ENCODE results near the gene MYO9B.

MYO9B gene

DNA sequence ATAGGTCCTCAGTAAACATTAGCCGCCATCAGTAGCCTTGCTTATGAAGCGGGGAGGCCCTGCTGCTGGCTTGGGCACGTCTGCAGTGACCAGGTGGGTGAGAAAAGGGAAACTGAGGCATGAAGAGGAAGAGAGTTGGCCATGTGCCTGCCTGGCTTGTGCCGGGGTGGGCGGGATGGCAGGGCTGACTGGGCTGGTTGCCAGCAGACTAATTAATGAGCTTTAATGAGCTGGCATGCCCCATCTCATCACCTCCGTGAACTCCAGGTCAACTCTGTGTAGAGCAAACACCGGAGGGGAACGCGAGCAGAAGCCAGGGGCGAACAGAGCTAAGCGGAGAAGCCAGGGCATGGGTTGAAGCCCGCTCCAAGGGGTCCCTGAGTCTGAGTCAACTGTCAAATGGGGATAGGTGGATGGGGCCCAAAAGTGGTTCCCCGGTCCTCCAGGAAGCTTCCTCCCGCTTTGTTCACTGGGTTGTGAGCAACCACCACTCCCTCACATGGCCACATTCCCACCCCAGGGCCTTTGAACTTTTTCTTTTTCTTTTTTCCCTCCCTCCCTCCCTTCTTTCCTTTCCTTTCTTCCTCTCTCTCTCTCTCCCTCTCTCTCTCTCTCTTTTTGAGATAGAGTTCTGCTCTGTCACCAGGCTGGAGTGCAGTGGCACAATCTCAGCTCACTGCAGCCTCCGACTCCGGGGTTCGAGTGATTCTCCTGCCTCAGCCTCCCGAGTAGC, 161.4 kb downstream of the MYO9B start:
- TF ChIP-seq ARNT (IDR thresholded peaks at IDR 0.05) (no peak), ZNF384 (IDR thresholded peaks at IDR 0.05) (no peak), FOXA1 (IDR thresholded peaks at IDR 0.05) (no peak), FOXK2 (IDR thresholded peaks at IDR 0.05) (no peak), SP1 (IDR thresholded peaks at IDR 0.05) (no peak)
- POLR2A ChIA-PET = interaction anchor here (1.5 to 3.8 kb wide), 2 partner anchors 11 to 22 kb away, joined by 7 to 44 read pairs; partner anchors contain the start of genes OCEL1 and USE1
- no peak for DNase-seq (ENCODE audit: extremely low spot score)
- CTCF ChIA-PET = interaction anchor here (0.8 kb wide), 1 partner anchor 148 kb away, joined by 3 read pairs; no protein-coding TSS in a partner anchor

DNA sequence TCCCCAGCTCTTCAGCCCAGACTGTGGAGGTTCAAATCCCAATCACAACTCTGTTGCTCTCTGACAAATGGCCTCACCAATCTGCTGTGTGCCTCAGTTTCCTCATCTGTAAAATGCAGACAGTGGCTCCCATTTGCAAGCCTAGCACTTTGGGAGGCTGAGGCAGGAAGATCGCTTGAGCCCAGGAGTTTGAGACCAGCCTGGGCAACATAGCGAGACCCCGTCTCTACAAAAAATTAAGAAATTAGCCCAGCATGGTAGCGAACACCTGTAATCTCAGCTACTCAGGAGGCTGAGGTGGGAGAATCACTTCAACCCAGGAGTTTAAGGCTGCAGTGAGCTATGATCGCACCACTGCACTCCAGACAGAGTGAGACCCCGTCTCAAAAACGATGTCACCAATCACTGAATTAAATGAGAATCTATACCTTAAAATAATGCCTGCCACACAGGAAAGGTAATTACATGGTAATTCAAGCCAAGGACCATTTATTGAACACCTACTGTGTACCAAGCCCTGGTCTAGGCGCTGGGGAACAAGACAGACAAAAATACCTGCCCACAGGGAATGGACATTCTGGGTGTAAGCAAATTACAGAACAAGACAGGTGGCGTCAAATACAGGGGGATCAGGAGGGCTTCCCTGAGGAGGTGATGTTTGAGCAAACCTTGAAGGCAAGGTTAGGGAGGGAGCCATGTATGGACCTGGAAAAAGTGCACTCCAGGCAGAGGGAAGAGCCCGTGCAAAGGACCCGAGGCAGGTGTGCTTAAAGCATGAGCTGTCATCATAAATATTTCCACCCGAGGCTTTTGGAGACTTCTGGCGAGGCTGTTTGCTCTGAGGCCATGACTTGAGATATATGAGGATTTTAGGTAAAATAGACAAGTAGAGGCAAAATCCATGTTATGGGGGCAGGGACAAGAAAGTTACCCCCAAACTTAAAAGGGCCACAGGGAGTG, 162.4 kb downstream of the MYO9B start:
- ChIA-PET POLR2A (interaction anchor here (0.7 to 3.8 kb wide), 3 partner anchors 11 to 23 kb away, joined by 3 to 44 read pairs (median 7); partner anchors contain the start of genes OCEL1 and USE1), CTCF (interaction anchor here (0.8 kb wide), 1 partner anchor 149 kb away, joined by 3 read pairs; no protein-coding TSS in a partner anchor)
- TF ChIP-seq HDGF (IDR thresholded peaks at IDR 0.05; ENCODE audit: borderline replicate concordance) (no peak), ELF4 (IDR thresholded peaks at IDR 0.05) (no peak), CTBP1 (IDR thresholded peaks at IDR 0.05; ENCODE audit: borderline replicate concordance) (no peak), TARDBP (IDR thresholded peaks at IDR 0.05) (no peak), SP1 (IDR thresholded peaks at IDR 0.05) (no peak), L3MBTL2 (conservative IDR thresholded peaks at IDR 0.05) (no peak), SUZ12 (IDR thresholded peaks at IDR 0.05) (no peak), BHLHE40 (IDR thresholded peaks at IDR 0.05; ENCODE audit: borderline replicate concordance) (no peak)
- TF ChIP-seq, protein P1, sequence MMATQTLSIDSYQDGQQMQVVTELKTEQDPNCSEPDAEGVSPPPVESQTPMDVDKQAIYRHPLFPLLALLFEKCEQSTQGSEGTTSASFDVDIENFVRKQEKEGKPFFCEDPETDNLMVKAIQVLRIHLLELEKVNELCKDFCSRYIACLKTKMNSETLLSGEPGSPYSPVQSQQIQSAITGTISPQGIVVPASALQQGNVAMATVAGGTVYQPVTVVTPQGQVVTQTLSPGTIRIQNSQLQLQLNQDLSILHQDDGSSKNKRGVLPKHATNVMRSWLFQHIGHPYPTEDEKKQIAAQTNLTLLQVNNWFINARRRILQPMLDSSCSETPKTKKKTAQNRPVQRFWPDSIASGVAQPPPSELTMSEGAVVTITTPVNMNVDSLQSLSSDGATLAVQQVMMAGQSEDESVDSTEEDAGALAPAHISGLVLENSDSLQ (IDR thresholded peaks at IDR 0.05) = no peak

DNA sequence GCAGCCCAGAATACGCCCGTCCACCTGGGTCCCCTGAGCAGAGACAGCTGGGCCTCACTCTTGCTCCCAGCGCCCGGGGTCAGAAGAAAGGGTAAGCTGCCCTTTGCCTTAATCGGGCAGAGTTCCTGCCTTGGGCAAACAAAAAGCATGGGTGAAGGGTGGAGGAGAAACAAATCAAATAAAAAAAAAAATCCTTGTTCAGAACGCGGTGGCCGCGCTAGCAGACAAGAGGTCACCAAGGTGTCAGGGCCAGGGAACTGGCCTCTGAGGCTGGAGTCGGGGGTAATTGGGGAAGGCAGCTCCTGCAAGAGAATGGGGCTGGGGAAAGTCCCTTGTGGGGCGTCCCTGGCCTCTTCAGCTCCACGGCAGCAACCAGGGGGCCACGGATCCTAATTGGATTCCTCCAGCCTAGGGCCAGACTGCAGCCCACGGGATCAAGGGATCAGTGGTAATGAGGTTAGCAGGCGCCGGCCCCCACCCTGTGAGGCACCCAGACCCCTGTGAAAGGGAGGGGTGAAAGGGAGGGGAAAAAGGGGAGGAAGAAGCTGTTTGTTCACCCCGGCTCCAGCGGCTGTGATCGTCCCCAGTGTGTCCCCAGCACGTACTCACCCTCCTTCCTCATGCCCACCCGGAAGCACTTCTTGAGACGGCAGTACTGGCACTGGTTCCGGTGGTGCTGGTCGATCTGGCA, 164.6 kb downstream of the MYO9B start:
- ChIA-PET CTCF (no interaction called here), POLR2A (no interaction called here)

More for the DNA sequence above, 162.4 kb downstream of the MYO9B start:
- no peak for DNase-seq (ENCODE audit: extremely low spot score)

DNA sequence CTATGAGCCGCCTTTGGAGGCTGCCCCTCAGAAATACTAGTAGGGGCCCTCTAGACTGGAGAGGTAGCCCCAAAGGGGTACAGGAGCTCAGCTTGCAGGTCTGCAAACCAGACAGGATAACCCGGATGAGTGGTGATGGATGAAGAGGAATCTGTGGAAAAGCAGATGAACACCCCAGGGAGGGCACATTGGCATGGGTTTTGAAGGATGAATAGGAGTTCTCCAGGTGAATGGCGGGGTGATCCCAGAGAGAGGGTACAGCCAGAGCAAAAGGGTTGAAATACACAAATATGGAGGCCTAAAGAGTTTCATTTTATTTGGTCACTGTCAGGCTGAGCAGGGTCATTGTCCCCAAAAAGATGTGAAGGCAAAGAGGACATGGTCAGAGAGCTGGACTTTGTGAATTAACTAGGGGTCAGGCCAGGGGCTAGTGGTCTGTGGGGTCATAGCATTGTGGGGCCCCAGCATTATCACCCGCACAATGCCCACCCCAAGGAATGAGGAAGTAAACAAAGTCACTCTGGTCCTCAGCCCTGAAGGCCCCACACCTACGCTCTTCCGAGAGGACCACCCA, 165.3 kb downstream of the MYO9B start:
- DNase-seq (ENCODE audit: extremely low spot score) = no peak
- ChIA-PET POLR2A (interaction anchor here (1.2 kb wide), 1 partner anchor 14 kb away, joined by 5 read pairs; no protein-coding TSS in a partner anchor), CTCF (interaction anchor here (1.0 kb wide), 1 partner anchor 20 kb away, joined by 5 read pairs; no protein-coding TSS in a partner anchor)
- no peak for TF ChIP-seq L3MBTL2 (conservative IDR thresholded peaks at IDR 0.05)
- TF ChIP-seq NFRKB (IDR thresholded peaks at IDR 0.05) = no peak
- TF ChIP-seq BHLHE40 (IDR thresholded peaks at IDR 0.05; ENCODE audit: borderline replicate concordance) = no peak
- no peak for TF ChIP-seq SP1 (IDR thresholded peaks at IDR 0.05)
- TF ChIP-seq FOXA1 (IDR thresholded peaks at IDR 0.05) = no peak
- no peak for TF ChIP-seq LEF1 (IDR thresholded peaks at IDR 0.05; ENCODE audit: borderline replicate concordance)
- no peak for TF ChIP-seq ARNT (IDR thresholded peaks at IDR 0.05)
- no peak for TF ChIP-seq CTBP1 (IDR thresholded peaks at IDR 0.05; ENCODE audit: borderline replicate concordance)
- TF ChIP-seq ELF4 (IDR thresholded peaks at IDR 0.05) = no peak
- no peak for TF ChIP-seq SUZ12 (IDR thresholded peaks at IDR 0.05)
- no peak for TF ChIP-seq HDGF (IDR thresholded peaks at IDR 0.05; ENCODE audit: borderline replicate concordance)

More for the DNA sequence above, 164.6 kb downstream of the MYO9B start:
- TF ChIP-seq ZNF384 (IDR thresholded peaks at IDR 0.05) = no peak
- TF ChIP-seq FOXA1 (IDR thresholded peaks at IDR 0.05) = no peak
- no peak for TF ChIP-seq SUZ12 (IDR thresholded peaks at IDR 0.05)
- no peak for TF ChIP-seq ARNT (IDR thresholded peaks at IDR 0.05)
- DNase-seq (ENCODE audit: extremely low spot score) = no peak

DNA sequence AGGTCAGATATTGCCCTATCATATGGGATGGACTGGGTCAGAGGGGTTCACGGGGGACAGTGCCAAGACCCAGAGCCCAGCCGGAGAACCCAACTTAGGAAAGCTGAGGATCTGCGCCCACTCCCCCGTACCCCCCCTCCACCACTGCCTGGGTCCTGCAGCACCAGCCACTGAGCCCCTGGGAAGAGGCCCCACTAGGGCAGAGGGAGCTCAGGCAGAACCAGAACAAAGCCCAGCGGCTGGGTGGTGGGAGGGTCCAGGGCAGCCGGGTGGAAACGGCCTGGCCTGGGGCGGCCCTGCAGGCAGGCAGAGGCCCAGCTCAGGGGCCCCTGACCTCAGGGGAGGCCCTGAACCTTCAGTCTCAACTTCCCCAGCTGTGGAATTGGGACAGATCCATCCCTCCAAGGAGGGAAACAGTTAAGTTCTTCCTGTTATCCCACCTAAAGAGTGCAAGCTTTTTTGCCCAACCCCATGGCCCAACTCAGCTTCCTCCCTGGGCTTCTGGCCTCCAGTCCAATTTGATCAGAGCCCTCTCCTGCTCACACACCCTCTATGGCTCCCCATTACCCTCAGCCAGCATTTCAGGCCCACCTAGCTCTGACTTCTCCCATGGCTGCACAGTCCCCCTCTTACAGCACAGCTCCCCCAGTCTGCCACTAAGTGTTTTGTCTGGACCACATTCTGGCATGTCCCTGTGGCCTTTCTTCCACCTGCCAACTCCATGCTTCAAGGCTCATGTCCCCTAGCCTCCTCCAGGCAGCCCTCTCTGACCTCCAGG, 167.0 kb downstream of the MYO9B start:
- POLR2A ChIA-PET = interaction anchor here (0.7 to 1.3 kb wide), 3 partner anchors 14 to 27 kb away, joined by 4 to 6 read pairs (median 4); partner anchors contain the start of genes OCEL1 and USE1
- CTCF ChIA-PET = interaction anchor here (1.2 kb wide), 1 partner anchor 38 kb away, joined by 4 read pairs; no protein-coding TSS in a partner anchor
- TF ChIP-seq L3MBTL2 (conservative IDR thresholded peaks at IDR 0.05) = no peak
- no peak for TF ChIP-seq FOXK2 (IDR thresholded peaks at IDR 0.05)
- no peak for TF ChIP-seq TARDBP (IDR thresholded peaks at IDR 0.05)
- no peak for TF ChIP-seq ARNT (IDR thresholded peaks at IDR 0.05)
- no peak for TF ChIP-seq CTBP1 (IDR thresholded peaks at IDR 0.05; ENCODE audit: borderline replicate concordance)
- TF ChIP-seq HDGF (IDR thresholded peaks at IDR 0.05; ENCODE audit: borderline replicate concordance) = no peak
- TF ChIP-seq NFRKB (IDR thresholded peaks at IDR 0.05) = no peak
- no peak for TF ChIP-seq FOXM1 (IDR thresholded peaks at IDR 0.05; ENCODE audit: borderline replicate concordance)
- TF ChIP-seq FOXA1 (IDR thresholded peaks at IDR 0.05) = no peak
- no peak for TF ChIP-seq SUZ12 (IDR thresholded peaks at IDR 0.05)
- TF ChIP-seq BHLHE40 (IDR thresholded peaks at IDR 0.05; ENCODE audit: borderline replicate concordance) = no peak
- DNase-seq (ENCODE audit: extremely low spot score) = no peak
